ENCODE results near the gene SMIM1.

GRCh38 chr1:3772027-3772714, 378 bp upstream of the SMIM1 start:
- peak in 1 of 4 donors; percentile 51 for TF ChIP-seq POLR2A (IDR thresholded peaks at IDR 0.05)
- TF ChIP-seq, protein P1, sequence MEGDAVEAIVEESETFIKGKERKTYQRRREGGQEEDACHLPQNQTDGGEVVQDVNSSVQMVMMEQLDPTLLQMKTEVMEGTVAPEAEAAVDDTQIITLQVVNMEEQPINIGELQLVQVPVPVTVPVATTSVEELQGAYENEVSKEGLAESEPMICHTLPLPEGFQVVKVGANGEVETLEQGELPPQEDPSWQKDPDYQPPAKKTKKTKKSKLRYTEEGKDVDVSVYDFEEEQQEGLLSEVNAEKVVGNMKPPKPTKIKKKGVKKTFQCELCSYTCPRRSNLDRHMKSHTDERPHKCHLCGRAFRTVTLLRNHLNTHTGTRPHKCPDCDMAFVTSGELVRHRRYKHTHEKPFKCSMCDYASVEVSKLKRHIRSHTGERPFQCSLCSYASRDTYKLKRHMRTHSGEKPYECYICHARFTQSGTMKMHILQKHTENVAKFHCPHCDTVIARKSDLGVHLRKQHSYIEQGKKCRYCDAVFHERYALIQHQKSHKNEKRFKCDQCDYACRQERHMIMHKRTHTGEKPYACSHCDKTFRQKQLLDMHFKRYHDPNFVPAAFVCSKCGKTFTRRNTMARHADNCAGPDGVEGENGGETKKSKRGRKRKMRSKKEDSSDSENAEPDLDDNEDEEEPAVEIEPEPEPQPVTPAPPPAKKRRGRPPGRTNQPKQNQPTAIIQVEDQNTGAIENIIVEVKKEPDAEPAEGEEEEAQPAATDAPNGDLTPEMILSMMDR (IDR thresholded peaks at IDR 0.05), result no peak
